A549 (cell line): ENCODE data around the gene PLXNA3.

Source experiments
- POLR2A ChIP-seq: IDR thresholded peaks from 2 replicates; pipeline ENCODE4 v1.6.1; 2012; ENCODE audit warnings: mild to moderate bottlenecking, low read length
- RAD21 ChIP-seq, 2 experiments: fragments of >200 bp in 1 of 2; sonication (Bioruptor Twin) in 1 of 2; formaldehyde crosslinking in 1 of 2; IDR thresholded peaks in 1 of 2; conservative IDR thresholded peaks in 1 of 2; 2 replicates in 1 of 2; 3 replicates in 1 of 2; pipeline ENCODE4 v1.6.1; 2012 to 2018; ENCODE audit warnings: inconsistent platforms in 1 of 2
- ZFP36 ChIP-seq: fragments of 450-650 bp; IDR thresholded peaks from 2 replicates; pipeline ENCODE4 v1.6.1; 2014; ENCODE audit warnings: borderline replicate concordance; ENCODE audit not compliant: partially characterized antibody
- TF ChIP-seq, protein P1 (sequence below): IDR thresholded peaks from 2 replicates; pipeline ENCODE4 v1.6.1; 2012

DNA sequence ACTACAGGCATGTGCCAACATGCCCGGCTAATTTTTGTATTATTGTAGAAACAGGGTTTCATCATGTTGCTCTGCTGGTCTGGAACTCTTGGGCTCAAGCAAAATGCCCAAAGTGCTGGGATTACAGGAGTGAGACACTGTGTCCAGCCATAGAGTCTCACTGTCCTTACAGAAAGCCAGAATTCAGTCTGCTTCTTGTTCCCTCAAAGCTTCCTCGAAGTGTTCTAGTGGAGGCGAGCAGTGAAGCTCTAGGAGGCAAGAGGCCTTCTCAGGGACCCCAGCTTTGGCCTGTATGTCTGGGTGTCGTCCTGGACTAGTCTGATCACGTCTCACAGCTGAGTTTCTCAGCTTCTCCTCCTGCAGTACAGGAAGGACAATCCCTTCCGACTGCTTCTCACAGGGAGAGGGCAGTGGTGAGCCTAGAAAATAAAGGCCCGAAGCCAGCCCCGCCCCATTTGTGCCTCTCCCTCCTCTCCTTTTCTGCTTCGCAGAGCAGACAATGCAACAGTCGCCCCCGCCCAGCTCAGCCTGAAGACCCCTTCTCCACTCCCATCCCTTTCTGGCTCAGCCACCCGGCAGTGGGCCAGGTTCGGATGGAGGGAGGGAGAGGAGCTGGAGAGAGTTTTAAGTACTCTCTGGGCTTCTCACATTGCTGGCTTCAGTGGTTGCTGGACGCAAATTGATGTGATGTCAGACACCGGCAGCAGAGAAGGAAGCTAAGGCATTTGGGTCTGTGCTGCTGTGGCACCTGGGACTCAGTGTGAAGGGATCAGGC lies 69.0 kb downstream of the PLXNA3 start:
- TF ChIP-seq ZFP36 (no peak), POLR2A (peak; percentile 32), RAD21 (conservative IDR thresholded peaks at IDR 0.05 in 1 of 2, IDR thresholded peaks at IDR 0.05 in 1 of 2) (peak; percentile 35 to 37; a peak in 4 of 5 replicates)
- TF ChIP-seq, protein P1, sequence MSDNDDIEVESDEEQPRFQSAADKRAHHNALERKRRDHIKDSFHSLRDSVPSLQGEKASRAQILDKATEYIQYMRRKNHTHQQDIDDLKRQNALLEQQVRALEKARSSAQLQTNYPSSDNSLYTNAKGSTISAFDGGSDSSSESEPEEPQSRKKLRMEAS: peak; percentile 56; the same call in 1 of the 2 replicates
